ENCODE data around the gene PRR7.
A peak's percentile ranks its signal among the peaks of the same experiment; 100 is the strongest.

The PRR7 gene

GRCh38 chr5:177469750-177470525 is 23.3 kb downstream of the PRR7 start:
- no peak for DNase-seq

GRCh38 chr5:177470759-177471536 is 24.3 kb downstream of the PRR7 start:
- DNase-seq, result no peak

- DNase-seq, result no peak
These were observed 25.2 kb downstream of the PRR7 start for GRCh38 chr5:177471610-177472356.

- peak in 3 of 6 experiments; percentile 19 to 40 (median 36) for DNase-seq
These were observed 26.1 kb downstream of the PRR7 start for GRCh38 chr5:177472460-177473442.

- DNase-seq, result peak in 1 of 6 experiments; percentile 19
These were observed 26.9 kb downstream of the PRR7 start, which contains the start of gene DBN1 for GRCh38 chr5:177473443-177474001. Gene DBN1 (minus strand): TSS chr5:177473634. CDS start chr5:177473521, 113 bp downstream.

- no peak for DNase-seq
These were observed 27.4 kb downstream of the PRR7 start for GRCh38 chr5:177474002-177474476.

GRCh38 chr5:177474846-177475562 is 28.4 kb downstream of the PRR7 start:
- no peak for DNase-seq

GRCh38 chr5:177475563-177476427 is 29.2 kb downstream of the PRR7 start:
- DNase-seq, result no peak

- no peak for DNase-seq
These were observed 30.1 kb downstream of the PRR7 start for GRCh38 chr5:177476531-177477233.

GRCh38 chr5:177477701-177478477 is 31.3 kb downstream of the PRR7 start:
- no peak for DNase-seq

- peak in 2 of 6 experiments; percentile 42 to 43 for DNase-seq
These were observed 32.4 kb downstream of the PRR7 start for GRCh38 chr5:177478711-177479646.

- DNase-seq, result no peak
These were observed 33.2 kb downstream of the PRR7 start for GRCh38 chr5:177479774-177480173.

- no peak for DNase-seq
These were observed 35.8 kb downstream of the PRR7 start for GRCh38 chr5:177482359-177482795.

GRCh38 chr5:177483042-177483441 is 36.4 kb downstream of the PRR7 start:
- DNase-seq, result no peak

GRCh38 chr5:177483994-177484901 is 37.6 kb downstream of the PRR7 start:
- no peak for DNase-seq

Data from stimulated activated naive CD4-positive, alpha-beta T cell (primary cell).